H1 (cell line): ENCODE results near the gene METRNL. TPM values are rescaled to one million over a fixed set of nuclear protein-coding genes. Genes with fewer than 3 reads are reported as not detected.
"Not testable (repeated sequence)": the region's sequence is repeated elsewhere in the genome, so short reads cannot be mapped to it uniquely, and the experiment has no call there.

Experiments
- CTCF ChIA-PET: fragments of 300-600 bp; sonication (Branson Sonifier 250); formaldehyde crosslinking; loops from one replicate; lab custom pipeline; 2021; ENCODE audit not compliant: partially characterized antibody; lab: Charles Lee
- POLR2A ChIA-PET: fragments of 300-600 bp; sonication (Branson Sonifier 250); formaldehyde crosslinking; loops from one replicate; lab custom pipeline; 2021; ENCODE audit warnings: inconsistent platforms; ENCODE audit not compliant: partially characterized antibody; lab: Charles Lee
- DNase-seq, 2 experiments: peaks; one replicate each; pipeline versions ENCODE4 v3.0.0 to v3.0.0-alpha.2; 2010 to 2022; ENCODE audit warnings: low spot score in 2 of 2, low read depth in 1 of 2, mixed read lengths in 1 of 2
- FAIRE-seq: peaks from 2 replicates; lab custom pipeline; 2011; peaks lifted over from hg19 to GRCh38; lab: Jason Lieb, UNC
- H2AFZ ChIP-seq: 2 replicates; pipeline ENCODE4 v1.8.1; 2012; ENCODE audit warnings: low read length, inconsistent platforms
- H2AK5ac ChIP-seq: 2 replicates; pipeline ENCODE4 v1.6.1; 2013; ENCODE audit warnings: low read depth, low read length
- H2BK120ac ChIP-seq: replicated peaks from 2 replicates; pipeline ENCODE3; 2013; ENCODE audit warnings: low read depth, low read length, inconsistent platforms
- H2BK12ac ChIP-seq: 2 replicates; pipeline ENCODE4 v1.6.1; 2013; ENCODE audit warnings: low read depth, low read length
- H2BK15ac ChIP-seq: 2 replicates; pipeline ENCODE4 v1.6.1; 2013; ENCODE audit warnings: low read length
- H2BK20ac ChIP-seq: 2 replicates; pipeline ENCODE4 v1.6.1; 2013; ENCODE audit warnings: low read length
- H2BK5ac ChIP-seq: 2 replicates; pipeline ENCODE4 v1.6.1; 2013; ENCODE audit warnings: low read depth, low read length
- H3K14ac ChIP-seq: 2 replicates; pipeline ENCODE4 v1.6.1; 2013; ENCODE audit warnings: inconsistent platforms; ENCODE audit not compliant: insufficient read length
- H3K18ac ChIP-seq: 2 replicates; pipeline ENCODE4 v1.6.1; 2013; ENCODE audit warnings: low read length; ENCODE audit errors: extremely low read depth
- H3K23ac ChIP-seq: 2 replicates; pipeline ENCODE4 v1.6.1; 2013; ENCODE audit warnings: inconsistent platforms; ENCODE audit not compliant: insufficient read length
- H3K23me2 ChIP-seq: 2 replicates; pipeline ENCODE4 v1.6.1; 2013; ENCODE audit warnings: low read depth, low read length
- H3K27ac ChIP-seq: 2 replicates; pipeline ENCODE4 v1.6.1; 2011; ENCODE audit warnings: low read depth, low read length, inconsistent platforms
- H3K27me3 ChIP-seq, 4 experiments: replicated peaks in 1 of 4; 1 replicate in 1 of 4; 2 replicates in 3 of 4; pipeline versions ENCODE4 v1.6.1 to v1.8.1; 2011 to 2013; ENCODE audit warnings: low read length in 3 of 4, mild to moderate bottlenecking in 3 of 4, inconsistent platforms in 2 of 4, mixed read lengths in 2 of 4, moderate library complexity in 1 of 4; ENCODE audit not compliant: control insufficient read depth in 3 of 4, insufficient read depth in 3 of 4; ENCODE audit errors: extremely low read depth in 1 of 4
- H3K36me3 ChIP-seq, 4 experiments: 2 replicates each; pipeline versions ENCODE4 v1.6.1 to v1.8.1; 2011 to 2013; ENCODE audit warnings: mild to moderate bottlenecking in 4 of 4, low read length in 3 of 4, moderate library complexity in 2 of 4, control low read depth in 1 of 4, inconsistent platforms in 1 of 4; ENCODE audit not compliant: insufficient read depth in 4 of 4, control insufficient read depth in 2 of 4
- H3K4ac ChIP-seq: replicated peaks from 2 replicates; pipeline ENCODE3; 2013; ENCODE audit warnings: low read length, low read depth, mixed read lengths, inconsistent platforms; ENCODE audit not compliant: insufficient read length
- H3K4me1 ChIP-seq, 4 experiments: replicated peaks in 1 of 4; 1 replicate in 1 of 4; 2 replicates in 3 of 4; pipeline versions ENCODE4 v1.6.1 to v1.8.1; 2011 to 2013; ENCODE audit warnings: low read length in 3 of 4, inconsistent platforms in 2 of 4, mixed read lengths in 1 of 4; ENCODE audit not compliant: insufficient read depth in 4 of 4, control insufficient read depth in 3 of 4
- H3K4me2 ChIP-seq, 2 experiments: 2 replicates each; pipeline versions ENCODE4 v1.6.1 to v1.8.1; 2011 to 2013; ENCODE audit warnings: low read depth in 2 of 2, low read length in 2 of 2, control low read depth in 1 of 2, inconsistent platforms in 1 of 2, mild to moderate bottlenecking in 1 of 2; ENCODE audit not compliant: insufficient read depth in 1 of 2
- H3K4me3 ChIP-seq, 4 experiments: fragments of 200-600, 300-600 bp in 1 of 4; sonication (generic), shearing (Covaris generic), sonication (Bioruptor Twin) in 1 of 4; 2 replicates each; pipeline versions ENCODE4 v1.5.1 to v1.8.1; 2011 to 2016; ENCODE audit warnings: low read length in 4 of 4, low read depth in 3 of 4, control low read depth in 2 of 4, inconsistent platforms in 2 of 4, mild to moderate bottlenecking in 2 of 4, mixed read lengths in 1 of 4, moderate library complexity in 1 of 4; ENCODE audit not compliant: insufficient read depth in 2 of 4; ENCODE audit errors: extremely low read depth in 1 of 4
- H3K56ac ChIP-seq: replicated peaks from 2 replicates; pipeline ENCODE3; 2013; ENCODE audit warnings: low read depth, mild to moderate bottlenecking, mixed read lengths, low read length, inconsistent platforms; ENCODE audit not compliant: insufficient read length
- H3K79me1 ChIP-seq: 2 replicates; pipeline ENCODE4 v1.6.1; 2013; ENCODE audit warnings: low read depth, low read length, control low read depth
- H3K79me2 ChIP-seq, 2 experiments: 2 replicates each; pipeline versions ENCODE4 v1.6.1 to v1.8.1; 2012 to 2013; ENCODE audit warnings: low read length in 2 of 2, mild to moderate bottlenecking in 2 of 2, inconsistent platforms in 1 of 2; ENCODE audit not compliant: insufficient read depth in 2 of 2, control insufficient read depth in 1 of 2
- H3K9ac ChIP-seq, 4 experiments: replicated peaks in 1 of 4; 1 replicate in 1 of 4; 2 replicates in 3 of 4; pipeline versions ENCODE4 v1.6.1 to v1.8.1; 2011 to 2013; ENCODE audit warnings: low read depth in 3 of 4, low read length in 3 of 4, control low read depth in 2 of 4, mild to moderate bottlenecking in 2 of 4, moderate library complexity in 2 of 4, inconsistent platforms in 1 of 4; ENCODE audit errors: extremely low read depth in 1 of 4
- H3K9me3 ChIP-seq, 2 experiments: 2 replicates each; pipeline versions ENCODE4 v1.6.1 to v1.8.1; 2012 to 2013; ENCODE audit warnings: mild to moderate bottlenecking in 2 of 2, moderate library complexity in 2 of 2, control low read depth in 1 of 2, inconsistent platforms in 1 of 2, low read depth in 1 of 2, low read length in 1 of 2, mixed read lengths in 1 of 2; ENCODE audit not compliant: insufficient read depth in 2 of 2
- H4K20me1 ChIP-seq, 2 experiments: replicated peaks in 1 of 2; 2 replicates each; pipeline versions ENCODE3 to v1.8.1; 2011 to 2013; ENCODE audit warnings: inconsistent platforms in 2 of 2, low read length in 2 of 2, mild to moderate bottlenecking in 1 of 2; ENCODE audit not compliant: insufficient read depth in 2 of 2, control insufficient read depth in 1 of 2
- H4K5ac ChIP-seq: 2 replicates; pipeline ENCODE4 v1.6.1; 2013; ENCODE audit warnings: low read length, low read depth, mixed read lengths, inconsistent platforms; ENCODE audit not compliant: insufficient read length
- H4K8ac ChIP-seq: 2 replicates; pipeline ENCODE4 v1.8.0; 2013; ENCODE audit warnings: mild to moderate bottlenecking, moderate library complexity, low read length, inconsistent platforms; ENCODE audit not compliant: insufficient read depth; ENCODE audit errors: extremely low read depth
- H4K91ac ChIP-seq: replicated peaks from 2 replicates; pipeline ENCODE3; 2013; ENCODE audit warnings: low read length, mixed read lengths, inconsistent platforms; ENCODE audit not compliant: insufficient read length
- WGBS, 2 experiments: shearing (Covaris generic) in 1 of 2; methylation state at CpG; one replicate each; pipeline versions ENCODE4 v1.1.6 to v1.1.7; 2013 to 2015; ENCODE audit warnings: low lambda C conversion rate in 2 of 2, mixed read lengths in 2 of 2, inconsistent platforms in 1 of 2, low coverage in 1 of 2, missing lambda C conversion rate in 1 of 2; ENCODE audit not compliant: insufficient replicate concordance in 2 of 2, insufficient coverage in 1 of 2, insufficient read length in 1 of 2; ENCODE audit errors: extremely low coverage in 1 of 2, missing lambda C conversion rate in 1 of 2; 5-methylcytosine and 5-hydroxymethylcytosine counted together
- polyA plus RNA-seq, 7 experiments: library from polyadenylated mRNA; depleted of rRNA in 3 of 7; stranded (reverse) in 5 of 7; unstranded in 2 of 7; fragments of >200 nt in 5 of 7; fragments of 200-250 nt in 2 of 7; gene quantifications; 1 replicate in 5 of 7; 2 replicates in 1 of 7; 4 replicates in 1 of 7; pipeline versions ENCODE4 v1.2.1 to v1.2.3, GENCODE V29; 2011 to 2013; ENCODE audit warnings: missing spikeins in 2 of 7, mixed read lengths in 2 of 7
- total RNA-seq: library from RNA; stranded (reverse); fragmentation: NEBNext Ultra II Directional; extraction: Animal tissue kit (Norgen Biotek cat#: 25700); gene quantifications from 2 replicates; pipeline ENCODE4 v1.2.1, GENCODE V29; 2021

Gene METRNL
- total and polyA plus RNA-seq, 2 of the 8 experiments (the other 6 are each of a cell fraction or from before 2014, with no cell fraction given): 13.9 to 14.2 TPM

- CTCF ChIA-PET, H3K36me3 ChIP-seq, DNase-seq, H4K91ac ChIP-seq, H4K20me1 ChIP-seq, H2BK120ac ChIP-seq, H3K18ac ChIP-seq, H3K27ac ChIP-seq, H2BK5ac ChIP-seq, H3K4ac ChIP-seq, H2BK15ac ChIP-seq, H4K5ac ChIP-seq, H3K79me1 ChIP-seq, H3K23ac ChIP-seq, H3K4me2 ChIP-seq, H2BK12ac ChIP-seq, H2AFZ ChIP-seq, H3K14ac ChIP-seq, H4K8ac ChIP-seq, H2BK20ac ChIP-seq, POLR2A ChIA-PET, H3K56ac ChIP-seq, H3K9me3 ChIP-seq, H3K4me3 ChIP-seq, H3K9ac ChIP-seq, FAIRE-seq, H2AK5ac ChIP-seq, H3K79me2 ChIP-seq, H3K27me3 ChIP-seq: not testable (repeated sequence)
- H3K4me1 ChIP-seq: peaks cover 0 to 14% (median 7%) of the 10 kb centered on the region in 4 experiments; a peak in 6 of 7 replicates
- 100% methylated on average over 1 of the region's 25 CpGs; no CpG with 5 or more reads in 1 of the 2 experiments for WGBS, 2 experiments
- peaks cover 11% of the 10 kb centered on the region; the same call in 1 of the 2 replicates for H3K23me2 ChIP-seq
Measured at GRCh38 chr17:83055176-83055575, 24.2 kb upstream of the METRNL start.
